GM21619 (cell line): Measurements from ENCODE around the gene OR2AJ1.

Source experiments
- ATAC-seq: cut with Tn5 transposase; IDR thresholded peaks from one replicate; pipeline ENCODE4 v1.9.1; 2021; ENCODE audit not compliant: unreplicated experiment

The OR2AJ1 gene, protein sequence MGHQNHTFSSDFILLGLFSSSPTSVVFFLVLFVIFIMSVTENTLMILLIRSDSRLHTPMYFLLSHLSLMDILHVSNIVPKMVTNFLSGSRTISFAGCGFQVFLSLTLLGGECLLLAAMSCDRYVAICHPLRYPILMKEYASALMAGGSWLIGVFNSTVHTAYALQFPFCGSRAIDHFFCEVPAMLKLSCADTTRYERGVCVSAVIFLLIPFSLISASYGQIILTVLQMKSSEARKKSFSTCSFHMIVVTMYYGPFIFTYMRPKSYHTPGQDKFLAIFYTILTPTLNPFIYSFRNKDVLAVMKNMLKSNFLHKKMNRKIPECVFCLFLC

DNA sequence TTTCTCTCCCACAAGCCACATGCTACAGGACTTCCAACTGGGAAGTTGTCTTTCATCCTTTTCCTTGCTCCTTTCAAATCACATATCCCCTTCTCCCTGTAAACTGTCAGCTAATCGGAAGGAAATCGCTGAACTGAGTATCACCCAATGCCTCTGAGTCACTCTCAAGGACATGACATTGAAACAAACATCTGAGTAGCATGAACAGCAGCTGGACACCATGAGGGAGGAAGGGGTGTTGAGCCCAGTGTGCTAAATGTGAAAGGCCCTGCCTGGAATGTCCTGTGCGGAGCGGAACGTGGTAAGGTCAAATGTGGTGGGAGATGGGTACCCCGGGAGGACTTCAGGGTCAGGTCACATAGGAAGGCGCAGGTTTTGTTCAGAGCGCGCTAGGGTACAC, at the start of gene OR2AJ1:
Gene OR2AJ1, plus strand, starts transcription at position 22 of the 400 bp plus-strand sequence. CDS start 8,880 bp downstream, outside the sequence.
- no peak for ATAC-seq

DNA sequence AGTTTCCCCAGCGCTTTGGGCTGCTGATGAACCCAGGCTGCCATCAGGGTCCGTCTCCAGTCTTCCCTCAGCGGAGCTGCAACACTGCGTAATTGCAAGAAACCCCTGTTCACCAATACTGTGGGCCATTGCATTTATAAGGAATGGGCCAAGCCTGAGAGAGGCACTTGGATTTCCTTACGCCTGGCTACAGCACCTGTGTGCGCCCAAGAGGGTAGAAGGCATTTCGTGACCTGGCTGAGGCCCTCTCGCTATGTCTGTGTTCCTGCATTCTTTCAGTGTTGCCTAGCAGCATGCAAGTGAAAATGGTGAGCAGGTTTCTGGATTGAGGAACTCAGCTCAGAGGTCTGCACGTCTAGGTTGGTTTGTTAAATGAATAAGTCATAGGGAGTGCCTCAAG, 41.3 kb upstream of the OR2AJ1 start:
- ATAC-seq: no peak

DNA sequence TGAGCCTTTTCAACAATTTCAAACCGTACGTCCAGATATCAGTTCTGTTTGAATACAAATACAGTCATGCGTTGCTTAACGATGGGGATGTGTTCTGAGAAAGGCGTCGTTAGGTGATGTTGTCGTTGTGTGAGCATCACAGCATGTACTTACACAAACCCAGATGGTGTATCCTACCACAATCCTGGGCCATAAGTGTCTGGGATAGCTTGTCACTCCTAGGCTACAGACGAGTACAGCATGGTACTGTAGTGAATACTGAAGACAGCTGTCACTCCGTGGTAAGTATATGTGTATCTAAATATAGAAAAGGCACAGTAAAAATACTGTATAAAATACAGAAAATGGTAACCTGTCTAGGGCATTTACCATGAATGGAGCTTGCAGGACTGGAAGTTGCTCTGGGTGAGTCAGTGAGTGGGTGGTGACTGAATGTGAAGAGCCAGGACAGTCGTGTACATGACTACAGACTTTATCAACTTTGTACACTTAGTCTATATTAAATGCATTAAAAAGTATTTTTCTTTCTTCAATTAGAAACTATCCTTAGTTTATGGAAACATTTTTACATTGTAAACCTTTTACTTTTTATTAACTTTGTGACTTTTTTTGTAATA, 39.8 kb upstream of the OR2AJ1 start:
- no peak for ATAC-seq

DNA sequence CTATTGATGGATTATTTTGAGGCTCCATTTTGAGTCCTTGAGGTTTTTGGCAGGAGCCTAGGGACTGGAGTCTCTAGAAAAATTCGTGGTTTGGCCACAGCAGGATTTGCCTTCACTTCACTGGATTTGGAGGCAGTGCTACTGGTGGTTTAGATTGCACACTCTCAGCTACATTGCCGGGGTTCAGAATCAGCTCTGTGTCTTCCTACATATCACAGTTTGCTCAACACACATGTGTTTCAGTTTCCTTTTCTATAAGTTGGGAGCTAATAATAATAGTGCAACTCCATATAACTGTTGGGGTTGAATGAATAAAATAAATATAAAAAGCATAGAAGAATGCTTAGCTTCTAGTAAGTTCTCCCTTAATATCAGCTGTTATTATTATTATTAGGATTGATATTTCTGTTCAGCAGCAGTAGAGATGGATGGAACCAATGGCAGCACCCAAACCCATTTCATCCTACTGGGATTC, 29.5 kb upstream of the OR2AJ1 start, which contains the start of gene OR2W3:
Gene OR2W3, plus strand, starts transcription at position 425 of the 475 bp plus-strand sequence. Its CDS starts 0 bp downstream, at position 425.
- no peak for ATAC-seq

DNA sequence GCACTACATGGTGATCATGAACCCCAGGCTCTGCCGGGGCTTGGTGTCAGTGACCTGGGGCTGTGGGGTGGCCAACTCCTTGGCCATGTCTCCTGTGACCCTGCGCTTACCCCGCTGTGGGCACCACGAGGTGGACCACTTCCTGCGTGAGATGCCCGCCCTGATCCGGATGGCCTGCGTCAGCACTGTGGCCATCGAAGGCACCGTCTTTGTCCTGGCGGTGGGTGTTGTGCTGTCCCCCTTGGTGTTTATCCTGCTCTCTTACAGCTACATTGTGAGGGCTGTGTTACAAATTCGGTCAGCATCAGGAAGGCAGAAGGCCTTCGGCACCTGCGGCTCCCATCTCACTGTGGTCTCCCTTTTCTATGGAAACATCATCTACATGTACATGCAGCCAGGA, 28.7 kb upstream of the OR2AJ1 start:
- no peak for ATAC-seq

DNA sequence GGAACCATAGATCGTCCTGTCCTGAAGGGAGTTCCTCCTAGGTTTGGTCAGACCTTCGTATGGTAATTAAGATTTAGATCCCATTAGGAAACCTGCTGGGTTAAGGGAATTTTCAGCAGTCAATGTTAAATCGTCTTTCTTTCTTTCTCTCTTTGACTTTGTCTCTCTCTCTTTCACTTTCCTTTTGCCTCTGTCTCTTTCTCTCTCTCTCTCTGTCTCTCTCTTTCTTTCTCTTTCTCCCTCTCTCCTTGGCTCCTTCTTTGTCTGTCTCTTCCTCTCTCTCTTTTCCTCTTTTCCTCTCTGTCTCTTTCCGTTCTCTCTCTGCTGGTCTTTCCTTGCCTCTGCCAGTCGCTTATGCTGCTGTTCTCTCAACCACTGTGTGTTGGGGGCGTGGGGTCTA, 20.6 kb upstream of the OR2AJ1 start:
- no peak for ATAC-seq

DNA sequence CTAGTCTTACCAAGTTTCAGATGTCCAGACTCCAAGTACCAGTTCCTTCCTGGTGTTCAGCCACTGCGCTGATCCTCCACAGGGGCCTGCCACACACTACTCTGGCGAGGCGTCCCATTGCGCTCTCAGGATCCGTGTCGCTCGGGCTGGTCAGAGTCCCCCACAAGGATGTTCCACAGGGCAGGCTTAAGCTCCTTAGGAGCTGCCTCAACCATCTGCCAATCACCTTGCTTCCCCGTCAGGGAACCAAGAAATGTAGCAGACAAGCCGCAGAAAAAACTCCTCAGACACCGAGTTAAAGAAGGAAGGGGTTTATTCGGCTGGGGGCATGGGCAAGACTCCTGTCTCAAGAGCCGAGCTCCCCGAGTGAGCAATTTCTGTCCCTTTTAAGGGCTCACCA, 19.5 kb upstream of the OR2AJ1 start:
- ATAC-seq: no peak

DNA sequence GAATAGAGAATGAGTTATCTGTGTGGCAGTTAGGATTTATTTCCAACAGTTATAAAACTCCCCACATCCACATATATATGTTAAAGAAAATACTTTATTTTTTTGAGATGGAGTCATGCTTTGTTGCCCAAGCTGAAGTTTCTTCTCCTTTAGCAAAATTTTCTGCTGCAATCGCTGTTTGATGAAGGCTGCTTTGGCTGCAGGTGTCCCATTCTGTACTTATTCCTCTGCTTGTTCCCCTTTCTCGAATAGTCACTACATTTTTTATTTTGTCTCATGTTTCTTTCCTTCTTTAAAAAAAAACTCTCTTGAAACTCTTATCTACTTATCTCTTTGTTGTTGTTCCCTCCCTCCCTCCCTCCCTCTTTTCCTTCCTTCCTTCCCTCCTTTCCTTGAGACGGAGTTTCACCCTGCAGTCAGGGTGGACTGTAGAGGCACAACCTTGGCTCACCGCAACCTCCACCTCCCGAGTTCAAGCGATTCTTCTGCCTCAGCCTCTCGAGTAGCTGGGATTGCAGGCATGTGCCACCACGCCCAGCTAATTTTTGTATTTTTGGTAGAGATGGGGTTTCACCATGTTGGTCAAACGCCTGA, 18.7 kb upstream of the OR2AJ1 start:
- no peak for ATAC-seq

DNA sequence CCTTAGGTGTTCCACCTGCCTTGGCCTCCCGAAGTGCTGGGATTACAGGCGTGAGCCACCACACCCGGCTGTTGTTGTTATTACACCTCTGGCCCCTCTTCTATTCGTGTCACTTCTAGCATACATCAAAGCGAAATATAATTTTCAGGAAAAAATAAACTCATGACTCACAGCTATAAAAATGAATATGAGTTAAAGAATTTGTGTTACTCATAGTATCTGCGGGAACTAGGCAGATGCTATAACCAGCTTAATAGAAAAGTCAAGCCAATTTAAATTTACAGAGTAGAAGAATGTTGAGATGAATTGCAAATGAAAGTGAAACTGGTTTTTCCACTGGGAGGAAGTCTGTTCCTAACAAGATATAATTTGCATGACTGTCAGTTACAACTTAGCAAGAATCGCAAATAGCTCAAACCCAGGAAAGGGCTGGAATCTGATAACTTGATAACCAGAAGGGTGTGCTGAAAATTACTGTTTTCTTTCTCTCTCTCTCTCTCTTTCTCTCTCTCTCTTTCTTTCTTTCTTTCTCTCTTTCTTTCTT, 18.1 kb upstream of the OR2AJ1 start:
- no peak for ATAC-seq

DNA sequence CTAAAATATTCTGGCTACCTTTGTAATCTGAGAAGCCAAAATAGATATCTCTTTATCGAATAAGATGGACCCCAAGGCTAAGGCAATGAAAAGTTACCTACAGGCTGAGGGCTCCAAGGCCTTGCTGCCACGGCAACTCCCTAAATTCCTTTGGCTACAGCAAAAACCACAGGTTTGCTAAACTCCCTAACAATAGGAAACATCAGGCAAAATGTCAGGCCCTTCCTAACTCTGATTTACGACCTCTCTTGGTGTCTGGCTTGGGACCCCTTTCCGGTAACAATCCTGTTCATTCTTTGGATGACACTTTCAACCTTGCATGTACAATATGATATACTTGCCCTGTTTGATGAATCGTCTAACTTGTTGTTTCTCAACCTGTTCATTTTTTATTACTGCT, 15.9 kb upstream of the OR2AJ1 start:
- ATAC-seq: no peak

DNA sequence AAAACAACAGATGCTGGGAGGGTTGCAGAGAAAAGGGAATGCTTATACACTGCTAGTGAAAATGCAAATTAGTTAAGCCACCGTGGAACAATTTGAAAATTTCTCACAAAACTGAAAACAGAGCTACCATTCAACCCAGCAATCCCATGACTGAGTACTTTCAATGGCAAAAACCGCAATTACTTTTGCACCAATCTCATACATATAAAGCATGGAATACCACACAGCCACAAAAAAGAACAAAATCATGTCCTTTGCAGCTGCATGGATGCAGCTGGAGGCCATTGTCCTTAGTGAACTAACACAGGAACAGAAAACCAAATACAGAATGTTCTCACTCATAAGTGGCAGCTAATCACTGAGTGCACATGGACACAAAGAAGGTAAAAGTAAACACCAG, 10.9 kb upstream of the OR2AJ1 start:
- ATAC-seq: no peak

DNA sequence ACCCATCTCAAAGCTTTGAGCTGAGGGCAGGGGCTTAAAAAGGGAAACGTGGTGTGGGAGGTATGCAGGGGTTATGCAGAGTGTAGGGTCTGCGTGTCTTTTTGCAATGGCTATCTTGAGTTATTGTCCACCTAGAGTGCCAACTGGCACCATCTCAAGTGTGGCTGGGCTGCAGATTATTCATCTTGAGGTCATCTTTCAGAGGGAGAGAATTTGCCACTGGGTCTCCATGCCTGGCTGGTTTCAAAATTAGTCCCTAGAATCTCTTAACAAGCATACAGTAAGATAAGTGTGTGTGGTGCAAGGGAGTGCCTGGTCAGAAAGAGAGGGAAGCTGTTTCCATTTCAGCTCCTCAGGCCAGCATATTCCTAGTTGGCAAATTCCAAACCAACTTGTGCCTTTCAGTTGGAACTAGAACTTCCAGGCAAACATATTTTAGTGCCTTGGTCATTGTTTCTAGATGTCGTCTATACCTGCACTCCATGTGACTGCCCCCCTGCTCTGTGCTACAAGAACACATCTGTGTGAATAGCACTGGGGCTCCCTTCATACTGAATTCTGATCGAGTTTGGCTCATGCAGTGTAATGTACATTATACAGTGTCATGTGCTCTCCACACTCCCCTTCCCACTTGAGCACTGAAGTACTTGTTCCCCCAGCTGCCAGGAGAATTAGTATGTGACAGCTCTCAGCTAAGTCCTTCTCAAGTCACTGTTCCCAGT, 9.6 kb upstream of the OR2AJ1 start:
- ATAC-seq: no peak

DNA sequence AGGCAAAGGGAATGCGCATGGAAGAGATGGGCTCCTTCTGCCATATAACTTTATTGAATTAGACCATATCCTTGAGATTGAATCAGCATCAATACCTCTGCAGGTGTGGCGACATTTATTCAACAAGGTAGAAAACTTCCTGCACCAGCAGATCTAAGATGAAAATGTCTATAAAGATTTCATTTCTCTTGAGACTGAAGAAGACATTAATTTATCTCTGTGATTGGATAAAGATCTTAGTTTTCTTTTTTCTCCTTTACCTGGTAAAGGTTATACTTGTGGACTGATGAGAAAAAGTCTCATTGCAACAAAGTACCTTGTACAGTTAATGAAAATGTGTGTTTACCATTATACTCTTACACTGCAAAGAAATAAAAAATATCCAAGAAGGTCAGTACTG, 4.7 kb upstream of the OR2AJ1 start, which contains the start of gene OR2T8:
Gene OR2T8, plus strand, starts transcription at position 301 of the 400 bp plus-strand sequence. CDS start 766 bp downstream, outside the sequence.
- ATAC-seq: no peak

DNA sequence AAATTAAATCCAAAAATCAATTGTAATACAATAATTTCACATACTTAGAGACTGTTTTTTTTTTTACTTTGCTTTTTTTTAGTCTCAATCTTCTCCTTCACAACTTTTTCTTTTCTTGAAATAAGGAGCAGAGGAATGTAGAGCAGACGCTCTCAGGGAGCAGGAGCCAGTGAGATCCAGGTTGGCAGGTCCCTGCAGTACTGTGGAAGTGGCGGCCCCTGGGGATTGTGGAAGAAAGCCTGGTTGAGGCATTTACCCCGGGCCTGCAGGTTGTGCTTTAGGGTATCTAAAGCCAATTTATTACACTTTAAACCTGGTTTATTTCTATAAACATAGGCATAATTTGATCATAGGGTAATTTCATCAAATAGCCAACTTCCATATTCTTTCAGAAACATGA, 748 bp upstream of the OR2AJ1 start:
- no peak for ATAC-seq

DNA sequence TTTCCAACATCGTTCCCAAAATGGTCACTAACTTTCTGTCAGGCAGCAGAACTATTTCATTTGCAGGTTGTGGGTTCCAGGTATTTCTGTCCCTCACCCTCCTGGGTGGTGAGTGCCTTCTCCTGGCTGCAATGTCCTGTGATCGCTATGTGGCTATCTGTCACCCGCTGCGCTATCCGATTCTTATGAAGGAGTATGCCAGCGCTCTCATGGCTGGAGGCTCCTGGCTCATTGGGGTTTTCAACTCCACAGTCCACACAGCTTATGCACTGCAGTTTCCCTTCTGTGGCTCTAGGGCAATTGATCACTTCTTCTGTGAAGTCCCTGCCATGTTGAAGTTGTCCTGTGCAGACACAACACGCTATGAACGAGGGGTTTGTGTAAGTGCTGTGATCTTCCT, 9.3 kb downstream of the OR2AJ1 start:
- ATAC-seq: no peak

DNA sequence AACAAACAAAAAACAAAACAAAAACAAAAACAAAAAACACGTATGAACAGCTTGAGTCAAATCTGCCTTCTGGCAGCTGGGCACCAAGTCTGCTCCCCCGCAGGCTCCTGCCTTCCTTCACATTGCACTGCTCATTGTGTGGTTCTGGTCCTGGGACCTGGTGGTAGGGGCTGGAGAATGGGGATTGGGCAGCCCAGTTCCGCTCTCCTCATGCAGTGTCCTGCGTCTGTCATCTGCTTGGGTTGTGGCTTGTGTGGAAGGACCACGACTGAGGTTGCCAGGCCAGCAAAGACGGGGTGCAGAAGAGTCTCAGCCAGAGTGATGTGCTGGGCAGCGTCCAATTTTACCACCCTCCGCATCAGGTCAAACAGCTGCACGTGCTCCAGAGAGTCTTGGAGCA, 11.1 kb downstream of the OR2AJ1 start:
- no peak for ATAC-seq

DNA sequence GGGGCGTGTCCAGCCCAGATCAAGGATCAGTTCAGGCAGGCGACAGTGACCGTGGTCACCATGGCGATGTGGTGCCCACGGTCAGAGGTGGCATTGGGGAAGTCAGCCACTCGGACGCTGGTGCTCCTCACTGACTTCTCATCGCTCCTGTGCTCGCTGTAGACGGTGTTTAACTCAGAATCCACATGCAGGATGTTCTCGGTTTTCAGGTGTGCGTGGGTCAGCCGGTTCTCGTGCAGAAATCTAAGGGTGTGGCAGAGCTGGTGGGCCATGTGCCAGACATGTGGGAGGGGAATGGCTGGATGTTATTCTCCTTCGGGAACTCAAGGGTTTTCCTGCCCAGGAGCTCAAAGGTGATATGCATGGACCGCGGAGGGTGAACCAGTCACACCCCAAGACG, 11.7 kb downstream of the OR2AJ1 start:
- no peak for ATAC-seq

DNA sequence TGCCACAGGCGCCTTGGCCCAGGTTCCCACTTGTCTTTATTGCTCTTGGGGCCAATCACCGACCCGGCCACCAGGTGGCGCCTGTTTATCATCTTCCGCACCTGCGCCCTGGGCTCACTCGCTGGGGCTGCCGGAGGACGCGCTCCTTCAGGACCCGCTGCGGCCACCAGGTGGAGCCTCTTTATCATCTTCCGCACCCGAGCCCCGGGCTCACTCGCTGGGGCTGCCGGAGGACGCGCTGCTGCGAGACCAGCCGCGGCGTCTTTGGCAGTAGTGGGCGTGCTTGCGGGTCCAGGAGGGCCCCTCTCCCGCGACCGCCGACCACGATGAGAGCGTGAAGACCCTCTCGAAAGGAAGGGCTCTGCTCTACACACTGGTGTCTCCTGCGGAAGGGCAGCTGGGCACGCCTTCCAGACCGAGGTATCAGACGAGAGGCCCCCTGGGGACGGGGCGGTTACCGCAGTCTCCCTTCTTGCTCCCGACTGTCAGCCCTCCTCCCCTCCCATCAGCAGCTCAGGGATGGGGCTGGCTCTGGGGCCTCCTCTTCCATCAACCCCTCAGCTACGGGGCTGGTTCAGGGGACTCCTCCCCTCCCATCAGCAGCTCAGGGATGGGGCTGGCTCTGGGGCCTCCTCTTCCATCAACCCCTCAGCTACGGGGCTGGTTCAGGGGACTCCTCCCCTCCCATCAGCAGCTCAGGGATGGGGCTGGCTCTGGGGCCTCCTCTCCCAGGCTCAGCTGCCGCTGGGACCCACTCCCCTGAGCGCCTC, 12.5 kb downstream of the OR2AJ1 start:
- peak; percentile 99 for ATAC-seq

DNA sequence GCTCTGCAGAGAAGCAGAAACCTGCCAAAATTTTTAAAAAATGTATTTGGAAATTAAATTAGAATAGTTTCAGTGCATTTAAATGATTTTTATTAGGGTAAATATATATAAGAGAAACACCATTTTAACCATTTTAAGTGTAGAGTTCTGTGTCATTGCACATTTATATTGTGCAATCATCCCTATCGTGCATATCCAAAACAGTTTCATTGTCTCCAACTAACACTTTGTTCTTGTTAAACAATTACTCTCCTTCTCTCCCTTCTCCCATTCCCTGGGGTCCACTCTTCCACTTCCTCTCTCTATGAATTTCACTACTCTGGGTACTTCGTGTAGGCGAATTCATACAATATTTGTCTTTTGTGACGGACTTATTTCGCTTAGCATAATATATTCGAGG, 17.9 kb downstream of the OR2AJ1 start:
- ATAC-seq: no peak

DNA sequence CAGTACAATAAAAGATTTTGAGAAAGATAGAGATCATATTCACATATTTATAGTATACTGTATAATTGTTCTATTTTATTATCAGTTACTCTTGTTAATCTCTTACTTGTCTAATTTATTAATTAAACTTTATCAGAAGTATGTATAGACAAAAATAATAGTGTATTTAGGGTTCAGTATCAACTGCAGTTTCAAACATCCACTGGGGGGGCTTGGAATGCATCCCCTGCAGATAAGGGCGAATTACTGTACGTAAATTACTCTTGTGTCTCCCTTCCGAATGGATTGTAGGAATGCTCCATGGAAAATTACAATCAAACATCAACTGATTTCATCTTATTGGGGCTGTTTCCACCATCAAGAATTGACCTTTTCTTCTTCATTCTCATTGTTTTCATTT, 23.9 kb downstream of the OR2AJ1 start, which contains the start of gene OR2L8:
Gene OR2L8, plus strand, starts transcription at position 301 of the 400 bp plus-strand sequence. Its CDS starts 0 bp downstream, at position 301.
- ATAC-seq: no peak
